ENCODE results near the gene TNRC6A.
"Not testable (repeated sequence)": the region's sequence is repeated elsewhere in the genome, so short reads cannot be mapped to it uniquely, and the experiment has no call there.

Gene TNRC6A

GRCh38 chr16:24848065-24848464, 118.6 kb downstream of the TNRC6A start:
- FAIRE-seq: no peak

GRCh38 chr16:24849641-24850040, 120.2 kb downstream of the TNRC6A start:
- FAIRE-seq: no peak

DNA sequence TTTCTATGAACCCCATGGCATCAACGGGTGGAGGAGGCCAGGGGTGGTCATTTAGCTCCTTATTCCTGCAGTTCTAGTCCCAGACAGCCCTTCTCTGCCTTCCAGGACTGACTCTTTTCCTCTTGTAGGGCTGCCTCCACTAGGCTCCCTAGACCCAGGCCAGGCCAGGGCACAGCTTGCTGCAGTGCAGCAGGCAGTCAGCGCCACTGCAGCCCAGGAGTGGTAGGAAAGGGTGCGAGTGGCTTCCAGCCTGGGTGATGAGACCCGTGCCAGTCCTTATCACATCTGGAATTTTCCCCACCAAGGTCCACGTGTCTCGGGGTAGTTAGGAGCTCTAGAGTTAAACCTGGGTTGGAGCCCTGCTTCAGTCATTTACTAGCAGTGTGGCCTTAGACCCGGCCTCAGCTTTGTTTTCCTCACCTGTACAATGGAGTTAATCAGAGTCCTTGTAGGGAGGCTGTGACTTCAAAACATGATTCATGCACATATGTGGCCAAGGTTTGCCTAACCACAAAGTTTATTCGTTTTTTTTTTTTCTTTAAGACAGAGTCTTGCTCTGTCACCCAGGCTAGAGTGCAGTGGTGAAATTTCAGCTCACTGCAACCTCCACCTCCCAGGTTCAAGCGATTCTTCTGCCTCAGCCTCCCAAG, 121.0 kb downstream of the TNRC6A start:
- no peak for FAIRE-seq

DNA sequence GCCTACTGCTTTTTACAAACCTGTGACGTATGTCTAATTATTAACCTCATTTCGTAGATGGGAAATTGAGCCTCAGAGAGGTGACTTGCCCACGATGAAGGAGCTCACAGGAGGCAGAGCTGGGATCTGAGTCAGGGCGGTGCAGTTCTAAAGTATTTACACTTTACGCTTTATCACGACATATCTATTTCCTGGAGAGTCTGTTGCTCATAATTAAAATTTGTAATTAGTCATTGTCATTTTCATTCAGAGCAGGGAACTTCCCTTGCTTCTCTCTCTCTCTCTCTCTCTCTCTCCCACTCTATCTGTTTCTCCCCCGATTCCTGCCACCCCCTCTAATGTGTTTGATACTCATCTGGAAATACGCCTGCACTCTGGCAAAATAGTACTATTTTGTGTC, 122.2 kb downstream of the TNRC6A start:
- no peak for FAIRE-seq

DNA sequence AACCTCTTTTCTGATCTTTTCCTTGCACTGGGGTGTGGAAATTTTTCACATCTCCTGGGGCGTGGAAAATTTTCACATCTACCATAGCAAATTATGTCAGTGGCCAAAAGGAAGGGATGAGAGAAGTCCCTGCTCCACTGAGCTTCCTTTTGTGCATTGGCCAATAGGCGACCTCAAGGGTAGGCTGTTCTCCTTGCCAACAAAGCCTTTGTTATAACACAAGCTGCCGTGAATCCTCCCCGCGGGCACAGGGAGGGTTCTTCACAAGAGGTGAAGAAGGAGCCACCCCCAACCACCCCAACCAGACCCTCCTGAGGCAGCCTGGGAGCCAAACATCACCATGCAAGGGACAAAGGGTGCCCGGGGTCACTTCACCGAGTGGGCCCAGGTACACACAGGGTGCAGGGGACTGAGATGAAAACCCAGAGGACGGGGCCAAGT, 122.8 kb downstream of the TNRC6A start:
- FAIRE-seq: no peak

- no peak for FAIRE-seq
These were observed 123.8 kb downstream of the TNRC6A start for GRCh38 chr16:24853169-24853824.

- FAIRE-seq: no peak
These were observed 124.4 kb downstream of the TNRC6A start for GRCh38 chr16:24853830-24854229.

- no peak for FAIRE-seq
These were observed 125.2 kb downstream of the TNRC6A start for GRCh38 chr16:24854607-24855171.

- no peak for FAIRE-seq
These were observed 126.2 kb downstream of the TNRC6A start for GRCh38 chr16:24855678-24856077.

- not testable (repeated sequence) for FAIRE-seq
These were observed 127.4 kb downstream of the TNRC6A start for GRCh38 chr16:24856871-24857270.

- FAIRE-seq: no peak
These were observed 129.0 kb downstream of the TNRC6A start for GRCh38 chr16:24858219-24859041.

DNA sequence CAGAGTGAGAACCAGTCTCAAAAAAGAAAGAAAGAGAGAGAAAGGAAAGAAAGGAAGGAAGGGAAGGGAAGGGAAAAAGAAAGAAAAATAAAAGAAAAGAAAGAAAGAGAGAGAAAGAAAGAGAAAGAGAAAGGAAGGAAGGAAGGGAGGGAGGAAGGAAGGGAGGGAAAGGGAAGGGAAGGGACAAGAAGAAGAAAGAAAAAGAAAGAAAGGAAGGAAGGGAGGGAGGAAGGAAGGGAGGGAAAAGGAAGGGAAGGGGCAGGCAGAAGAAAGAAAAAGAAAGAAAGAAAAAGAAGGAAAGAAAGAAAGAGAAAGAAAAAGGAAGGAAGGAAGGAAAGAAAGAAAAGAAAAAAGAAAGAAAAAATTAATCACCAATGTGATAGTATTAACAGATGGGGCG, 132.0 kb downstream of the TNRC6A start:
- no peak for FAIRE-seq

DNA sequence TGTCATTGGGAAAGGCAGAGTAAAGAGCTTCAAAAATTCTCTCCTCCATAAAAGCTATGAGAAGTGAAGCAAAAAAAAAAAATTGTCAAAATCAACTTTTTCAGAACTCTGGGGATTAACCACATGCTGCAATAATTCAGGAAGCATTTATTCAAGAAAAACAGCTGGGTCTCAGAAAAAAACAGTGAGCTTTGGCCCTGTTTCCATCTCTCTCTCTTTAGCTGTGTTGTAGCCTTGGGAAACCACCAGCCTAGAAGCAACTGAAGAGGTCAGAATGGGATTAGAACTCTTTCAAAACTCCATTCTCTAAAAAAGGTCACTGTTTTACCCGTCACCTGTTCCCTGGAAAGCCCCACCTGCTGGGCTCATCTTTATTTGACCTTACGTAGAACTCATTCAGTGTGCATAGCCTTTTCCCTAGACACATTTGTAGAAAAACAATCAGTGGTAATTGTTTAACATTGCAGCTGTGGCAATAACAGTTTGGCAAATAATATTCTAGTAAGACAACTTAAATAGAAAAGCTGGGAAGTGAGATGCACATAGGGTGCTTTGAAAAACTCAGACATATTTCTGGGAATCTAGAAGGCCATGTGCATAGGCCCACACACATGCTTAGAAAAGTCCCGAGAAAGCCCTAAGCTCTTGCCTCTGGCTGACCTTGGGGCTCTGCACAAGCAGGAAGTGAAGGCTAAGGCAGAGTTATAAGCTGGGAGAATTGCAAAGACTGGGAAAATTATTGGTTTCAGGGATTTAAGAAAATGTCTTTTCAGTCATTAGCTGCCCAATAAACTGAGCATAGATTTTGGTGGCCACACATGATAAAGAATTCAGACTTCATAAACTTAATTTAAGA, 134.4 kb downstream of the TNRC6A start:
- no peak for FAIRE-seq

GRCh38 chr16:24869033-24869432, 139.6 kb downstream of the TNRC6A start:
- FAIRE-seq: no peak

- FAIRE-seq: no peak
These were observed 142.4 kb downstream of the TNRC6A start for GRCh38 chr16:24871891-24872290.

DNA sequence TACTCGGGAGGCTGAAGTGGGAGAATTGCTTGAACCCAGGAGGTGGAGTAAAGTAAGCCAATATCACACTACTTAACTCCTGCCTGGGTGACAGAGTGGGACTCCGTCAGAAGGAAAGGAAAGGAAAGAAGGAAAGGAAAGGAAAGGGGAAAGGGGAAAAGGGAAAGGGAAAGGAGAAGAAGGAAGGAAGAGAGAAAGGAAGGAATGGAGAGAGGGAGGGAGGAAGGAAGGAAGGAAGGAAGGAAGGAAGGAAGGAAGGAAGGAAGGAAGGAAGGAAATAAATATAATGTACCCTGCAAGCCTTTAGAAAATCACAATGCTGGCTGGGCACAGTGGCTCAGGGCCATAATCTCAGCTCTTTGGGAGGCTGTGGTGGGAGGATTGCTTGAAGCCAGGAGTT, 143.6 kb downstream of the TNRC6A start:
- FAIRE-seq: no peak

DNA sequence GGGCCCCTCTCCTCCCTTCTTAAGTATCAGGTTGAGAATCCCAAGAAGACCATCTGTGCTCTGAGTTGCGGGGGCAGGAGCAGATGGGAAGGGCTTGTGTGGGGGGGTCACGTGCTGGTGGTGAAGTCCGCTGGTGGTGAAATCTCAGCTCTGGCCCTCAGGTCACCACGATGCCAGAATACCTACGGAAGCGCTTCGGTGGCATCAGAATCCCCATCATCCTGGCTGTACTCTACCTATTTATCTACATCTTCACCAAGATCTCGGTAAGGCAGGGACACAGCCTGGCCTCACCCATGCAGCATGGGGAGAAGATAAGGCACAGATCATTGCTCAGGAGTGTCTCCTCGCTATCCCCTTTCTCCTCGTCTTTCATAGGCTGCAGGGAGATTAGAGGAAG, 146.0 kb downstream of the TNRC6A start:
- FAIRE-seq: no peak

Measured in A204.1 (cell line).